Measurements from ENCODE around the gene HES4. TPM values are rescaled to one million over a fixed set of nuclear protein-coding genes. Genes with fewer than 3 reads are reported as not detected.

The HES4 gene
- polyA plus RNA-seq, 1 experiment: 0.68 TPM

- ChIA-PET CTCF (no interaction called here), POLR2A (no interaction called here)
- TF ChIP-seq, protein P1, sequence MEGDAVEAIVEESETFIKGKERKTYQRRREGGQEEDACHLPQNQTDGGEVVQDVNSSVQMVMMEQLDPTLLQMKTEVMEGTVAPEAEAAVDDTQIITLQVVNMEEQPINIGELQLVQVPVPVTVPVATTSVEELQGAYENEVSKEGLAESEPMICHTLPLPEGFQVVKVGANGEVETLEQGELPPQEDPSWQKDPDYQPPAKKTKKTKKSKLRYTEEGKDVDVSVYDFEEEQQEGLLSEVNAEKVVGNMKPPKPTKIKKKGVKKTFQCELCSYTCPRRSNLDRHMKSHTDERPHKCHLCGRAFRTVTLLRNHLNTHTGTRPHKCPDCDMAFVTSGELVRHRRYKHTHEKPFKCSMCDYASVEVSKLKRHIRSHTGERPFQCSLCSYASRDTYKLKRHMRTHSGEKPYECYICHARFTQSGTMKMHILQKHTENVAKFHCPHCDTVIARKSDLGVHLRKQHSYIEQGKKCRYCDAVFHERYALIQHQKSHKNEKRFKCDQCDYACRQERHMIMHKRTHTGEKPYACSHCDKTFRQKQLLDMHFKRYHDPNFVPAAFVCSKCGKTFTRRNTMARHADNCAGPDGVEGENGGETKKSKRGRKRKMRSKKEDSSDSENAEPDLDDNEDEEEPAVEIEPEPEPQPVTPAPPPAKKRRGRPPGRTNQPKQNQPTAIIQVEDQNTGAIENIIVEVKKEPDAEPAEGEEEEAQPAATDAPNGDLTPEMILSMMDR (IDR thresholded peaks at IDR 0.05; ENCODE audit: low read depth, low read length): no peak
- DNase-seq (ENCODE audit: low read depth, low spot score): no peak
- Histone ChIP-seq H3K27ac (ENCODE audit: low read depth, low read length) (no peak overlapping the region), H3K9me3 (ENCODE audit: control insufficient read depth, insufficient read depth, low read length) (peaks cover under 1% of the 10 kb centered on the region; the same call in 1 of the 2 replicates), H3K4me3 (ENCODE audit: low read depth, low read length) (no peak overlapping the region), H3K27me3 (ENCODE audit: control insufficient read depth, insufficient read depth, low read length) (no peaks in the 10 kb centered on the region)
Measured at GRCh38 chr1:964691-965525, 35.0 kb downstream of the HES4 start.

- no peak overlapping the region for H3K27ac ChIP-seq (ENCODE audit: low read depth, low read length)
- TF ChIP-seq, protein P1 (IDR thresholded peaks at IDR 0.05; ENCODE audit: low read depth, low read length): no peak
- ChIA-PET CTCF (no interaction called here), POLR2A (no interaction called here)
- no peak overlapping the region for H3K4me3 ChIP-seq (ENCODE audit: low read depth, low read length)
- H3K9me3 ChIP-seq (ENCODE audit: control insufficient read depth, insufficient read depth, low read length): peaks cover under 1% of the 10 kb centered on the region; the same call in 1 of the 2 replicates
- DNase-seq (ENCODE audit: low read depth, low spot score): no peak
- H3K27me3 ChIP-seq (ENCODE audit: control insufficient read depth, insufficient read depth, low read length): no peaks in the 10 kb centered on the region
Measured at GRCh38 chr1:963746-964525, 36.0 kb downstream of the HES4 start.

GRCh38 chr1:963301-963651, 36.6 kb downstream of the HES4 start:
- ChIA-PET POLR2A (no interaction called here), CTCF (no interaction called here)
- no peak overlapping the region for H3K4me3 ChIP-seq (ENCODE audit: low read depth, low read length)
- peaks cover 4% of the 10 kb centered on the region; the same call in 1 of the 2 replicates for H3K9me3 ChIP-seq (ENCODE audit: control insufficient read depth, insufficient read depth, low read length)
- DNase-seq (ENCODE audit: low read depth, low spot score): no peak
- H3K27me3 ChIP-seq (ENCODE audit: control insufficient read depth, insufficient read depth, low read length): no peaks in the 10 kb centered on the region
- no peak overlapping the region for H3K27ac ChIP-seq (ENCODE audit: low read depth, low read length)
- TF ChIP-seq, protein P1 (IDR thresholded peaks at IDR 0.05; ENCODE audit: low read depth, low read length): no peak

DNA sequence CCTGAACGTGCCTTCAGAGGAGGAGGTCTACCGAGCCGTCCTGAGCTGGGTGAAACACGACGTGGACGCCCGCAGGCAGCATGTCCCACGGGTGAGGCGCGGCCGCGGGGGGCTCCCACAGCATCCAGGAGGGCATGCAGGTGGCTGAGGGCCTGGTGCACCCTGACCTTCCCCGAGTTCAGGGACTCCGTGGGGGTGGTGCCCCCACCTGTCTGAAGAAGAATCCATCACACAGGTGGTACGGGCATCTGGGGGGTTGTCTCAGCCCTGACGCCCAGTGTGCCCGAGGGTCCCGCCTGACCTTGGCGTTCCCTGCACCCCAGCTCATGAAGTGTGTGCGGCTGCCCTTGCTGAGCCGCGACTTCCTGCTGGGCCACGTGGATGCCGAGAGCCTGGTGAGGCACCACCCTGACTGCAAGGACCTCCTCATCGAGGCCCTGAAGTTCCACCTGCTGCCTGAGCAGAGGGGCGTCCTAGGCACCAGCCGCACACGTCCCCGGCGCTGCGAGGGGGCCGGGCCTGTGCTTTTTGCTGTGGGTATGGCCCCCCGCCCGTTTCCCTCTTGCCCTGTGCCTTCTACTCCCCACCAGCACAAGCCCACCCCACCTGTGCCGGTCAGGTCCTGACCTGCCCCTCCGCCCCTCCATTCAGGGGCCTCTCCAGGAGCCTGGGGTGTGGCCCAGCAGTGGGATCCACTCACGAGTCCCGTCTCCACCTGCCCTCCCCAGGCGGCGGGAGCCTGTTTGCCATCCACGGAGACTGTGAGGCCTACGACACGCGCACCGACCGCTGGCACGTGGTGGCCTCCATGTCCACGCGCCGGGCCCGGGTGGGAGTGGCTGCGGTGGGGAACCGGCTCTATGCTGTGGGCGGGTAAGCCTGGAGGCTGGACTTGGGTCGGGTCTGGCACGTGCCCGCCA, 37.3 kb downstream of the HES4 start:
- H3K9me3 ChIP-seq (ENCODE audit: control insufficient read depth, insufficient read depth, low read length): peaks cover 4% of the 10 kb centered on the region; the same call in 1 of the 2 replicates
- DNase-seq (ENCODE audit: low read depth, low spot score): no peak
- no peak overlapping the region for H3K4me3 ChIP-seq (ENCODE audit: low read depth, low read length)
- no peaks in the 10 kb centered on the region for H3K27me3 ChIP-seq (ENCODE audit: control insufficient read depth, insufficient read depth, low read length)
- ChIA-PET POLR2A (no interaction called here), CTCF (no interaction called here)
- TF ChIP-seq, protein P1 (IDR thresholded peaks at IDR 0.05; ENCODE audit: low read depth, low read length): no peak
- H3K27ac ChIP-seq (ENCODE audit: low read depth, low read length): no peak overlapping the region

All from AG04450 (cell line).